GM20431 (cell line): ENCODE measurements around the gene SORT1.
"Not testable (repeated sequence)": the region's sequence is repeated elsewhere in the genome, so short reads cannot be mapped to it uniquely, and the experiment has no call there.

Experiments used
- in situ Hi-C: fragments of 300-500 bp; cut with MseI, MboI; formaldehyde crosslinking; loops from one replicate; pipeline ENCODE4 v1.15.0; 2020; ENCODE audit warnings: low sequenced_read_pairs; ENCODE audit not compliant: unreplicated experiment

Gene SORT1

DNA sequence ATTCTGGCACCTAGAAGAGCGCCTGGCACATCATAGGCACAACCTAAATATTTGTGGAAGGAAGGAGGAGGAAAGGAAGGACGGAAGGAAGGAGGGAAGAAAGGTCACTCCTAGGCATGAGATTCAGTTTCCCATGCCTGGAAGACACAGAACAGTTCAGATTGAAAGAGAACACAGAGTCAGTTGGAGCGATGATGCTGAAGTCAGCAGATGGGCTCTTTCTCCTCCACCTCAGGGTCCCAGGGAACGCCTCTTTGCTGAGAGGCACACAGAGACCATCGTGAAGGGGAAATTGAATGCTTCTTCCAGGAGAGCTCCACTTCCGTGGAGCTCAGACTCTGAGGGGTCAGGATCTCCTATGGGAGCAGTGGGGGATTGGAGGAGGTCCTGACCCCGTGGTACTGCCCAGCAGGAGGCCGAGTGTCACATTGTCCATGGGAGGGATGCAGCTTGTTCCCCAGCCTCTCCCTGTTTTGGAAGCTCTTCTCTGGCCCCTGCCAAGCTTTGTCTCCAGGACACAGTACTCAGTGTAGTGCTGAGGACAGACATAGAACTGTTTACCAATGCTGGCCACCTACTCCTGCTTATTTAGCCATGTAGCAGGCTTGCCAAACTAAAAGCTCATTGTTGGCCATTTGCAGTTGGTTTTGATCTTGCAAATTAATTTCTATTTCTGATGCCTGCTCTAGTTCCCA lies 93.3 kb downstream of the SORT1 start:
- in situ Hi-C loops = no loop called here

DNA sequence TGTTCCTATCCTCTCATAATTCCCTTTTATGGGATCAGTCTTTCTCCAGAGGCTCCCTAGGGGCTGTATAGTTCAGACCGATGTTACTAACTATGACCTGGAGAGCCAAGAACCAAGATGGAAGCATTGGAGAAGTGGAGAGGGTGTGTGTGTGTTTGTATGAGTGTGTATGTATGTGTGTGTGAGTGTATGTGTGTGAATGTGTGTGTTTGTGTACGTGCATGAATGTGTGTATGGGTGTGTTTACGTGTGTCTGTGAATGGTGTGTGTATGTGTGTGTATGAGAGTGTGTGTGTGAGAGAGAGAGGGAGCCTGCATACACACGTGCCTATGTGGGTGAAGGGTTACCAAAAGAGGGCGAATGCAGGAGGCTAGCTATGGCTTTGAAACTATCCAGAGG lies 95.8 kb downstream of the SORT1 start:
- in situ Hi-C loops = no loop called here

DNA sequence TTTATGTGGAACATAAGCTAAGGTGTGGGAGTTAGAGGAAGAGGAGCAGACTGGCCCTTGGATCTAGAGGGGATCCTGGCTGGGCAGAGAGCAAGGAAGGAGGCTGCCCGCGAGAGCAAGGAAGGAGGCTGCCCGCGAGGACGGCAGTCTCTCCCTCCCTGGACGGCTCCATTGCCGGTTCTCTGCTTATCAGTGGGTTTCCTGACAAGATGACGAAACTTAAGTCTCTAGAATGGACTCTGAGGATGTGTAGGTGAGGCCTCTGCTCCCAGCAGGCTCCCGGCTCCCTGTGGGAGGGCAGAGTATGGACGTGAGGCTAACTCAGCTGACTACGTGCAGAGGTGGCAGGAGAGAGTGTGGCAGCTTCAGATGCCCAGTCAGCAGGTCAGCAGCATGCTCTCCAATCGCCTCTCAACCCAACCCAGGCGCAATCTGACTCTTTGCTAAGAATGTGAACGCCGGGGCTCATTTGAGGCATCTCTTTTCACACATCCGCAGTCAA lies 97.0 kb downstream of the SORT1 start:
- in situ Hi-C loops = no loop called here

DNA sequence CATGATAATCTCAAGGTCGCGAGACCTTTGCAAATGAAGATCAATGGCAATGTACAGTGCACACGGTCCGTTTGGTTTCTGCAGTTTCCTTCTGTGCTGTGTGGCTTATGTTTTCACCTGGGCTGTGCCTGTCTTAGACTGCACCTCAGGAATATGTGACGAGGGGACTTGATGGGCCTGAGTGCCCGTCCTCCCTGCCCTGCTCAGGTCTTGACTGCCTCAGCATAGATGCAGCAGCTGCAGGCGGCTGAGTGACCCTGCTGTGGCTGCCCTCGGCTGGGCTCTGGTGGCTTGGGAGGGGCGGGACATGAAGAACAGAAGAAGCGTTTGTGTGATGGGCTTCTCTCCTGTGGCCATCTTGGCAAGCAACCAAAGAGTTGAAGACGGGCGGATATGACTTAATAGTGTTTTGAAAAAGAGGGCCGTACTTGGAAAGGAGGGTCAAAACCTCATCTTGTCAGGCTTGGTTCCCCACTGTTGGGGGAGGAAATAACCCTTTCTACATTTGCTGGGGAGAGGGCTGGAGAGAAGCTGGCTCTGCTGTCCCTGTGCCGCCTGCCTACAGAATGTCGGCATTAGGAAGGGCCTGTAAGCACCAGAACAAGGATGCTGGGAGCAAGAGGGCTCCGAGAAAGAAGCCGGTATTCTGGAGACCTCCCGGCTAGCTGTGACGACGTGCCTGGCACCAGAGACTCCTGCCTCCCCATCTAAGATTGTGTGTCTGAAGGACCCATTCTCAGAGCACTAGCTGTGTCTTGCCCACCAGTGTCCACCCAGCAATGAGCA lies 98.0 kb downstream of the SORT1 start:
- in situ Hi-C loops = no loop called here

DNA sequence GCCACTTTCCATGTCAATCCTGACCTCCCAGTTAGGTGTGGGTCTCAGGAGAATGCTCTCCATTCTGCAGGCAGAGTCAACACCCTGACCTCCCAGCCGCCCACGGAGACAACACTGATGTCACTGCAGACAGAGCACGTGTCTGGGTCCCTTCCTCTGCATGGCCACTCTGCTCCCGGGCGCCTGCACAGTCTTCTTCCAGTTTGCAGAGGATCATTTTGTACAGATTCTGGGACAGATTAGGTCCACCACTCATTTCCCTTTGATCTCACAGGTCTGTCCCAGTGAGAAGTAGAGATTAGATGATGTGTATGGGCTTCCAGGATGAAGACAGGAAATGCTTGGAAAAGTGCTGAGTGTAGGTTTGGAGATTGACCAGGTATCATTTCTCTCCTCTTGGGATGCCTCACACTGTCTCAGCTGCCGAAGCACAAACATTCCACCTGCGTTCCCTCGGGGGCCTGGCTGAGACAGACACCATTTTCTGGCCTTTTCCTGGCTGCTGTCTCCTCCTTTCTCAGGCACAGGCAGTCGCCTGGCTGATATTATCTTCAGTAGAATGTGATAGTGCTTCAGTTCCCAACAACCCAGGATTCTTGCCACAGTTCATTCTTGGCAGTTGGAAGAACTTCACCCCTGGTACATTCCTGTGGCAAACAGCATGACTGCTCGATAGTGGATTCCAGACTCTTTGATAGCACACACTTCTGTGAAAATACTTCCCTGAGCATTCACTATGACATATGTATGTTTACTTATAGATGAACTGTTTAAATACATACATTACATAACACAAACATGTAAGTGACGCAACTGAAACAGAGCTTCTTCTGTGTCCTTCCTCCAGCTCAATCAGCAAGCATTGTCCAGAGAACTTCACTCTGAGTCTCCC lies 98.8 kb downstream of the SORT1 start:
- in situ Hi-C loops = no loop called here

DNA sequence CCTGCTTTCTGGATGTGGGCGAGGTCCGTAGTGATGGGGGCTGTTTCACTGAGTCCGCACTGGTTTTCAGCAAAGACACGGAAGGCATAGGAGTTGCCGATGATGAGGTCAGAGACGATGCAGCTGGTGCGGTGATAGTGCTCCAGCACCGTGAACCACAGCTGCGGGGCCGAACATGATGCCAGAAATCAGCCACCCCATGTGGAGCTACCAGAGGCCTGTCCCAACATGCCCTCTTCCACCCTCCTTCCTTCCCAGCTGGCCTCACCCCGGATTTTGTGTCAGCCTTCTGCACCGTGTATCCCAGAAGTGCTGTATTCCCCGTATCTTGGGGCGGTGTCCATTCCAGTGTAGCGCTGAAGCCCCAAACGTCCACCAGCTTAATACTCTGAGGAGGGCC lies 100.9 kb downstream of the SORT1 start:
- in situ Hi-C loops = no loop called here

DNA sequence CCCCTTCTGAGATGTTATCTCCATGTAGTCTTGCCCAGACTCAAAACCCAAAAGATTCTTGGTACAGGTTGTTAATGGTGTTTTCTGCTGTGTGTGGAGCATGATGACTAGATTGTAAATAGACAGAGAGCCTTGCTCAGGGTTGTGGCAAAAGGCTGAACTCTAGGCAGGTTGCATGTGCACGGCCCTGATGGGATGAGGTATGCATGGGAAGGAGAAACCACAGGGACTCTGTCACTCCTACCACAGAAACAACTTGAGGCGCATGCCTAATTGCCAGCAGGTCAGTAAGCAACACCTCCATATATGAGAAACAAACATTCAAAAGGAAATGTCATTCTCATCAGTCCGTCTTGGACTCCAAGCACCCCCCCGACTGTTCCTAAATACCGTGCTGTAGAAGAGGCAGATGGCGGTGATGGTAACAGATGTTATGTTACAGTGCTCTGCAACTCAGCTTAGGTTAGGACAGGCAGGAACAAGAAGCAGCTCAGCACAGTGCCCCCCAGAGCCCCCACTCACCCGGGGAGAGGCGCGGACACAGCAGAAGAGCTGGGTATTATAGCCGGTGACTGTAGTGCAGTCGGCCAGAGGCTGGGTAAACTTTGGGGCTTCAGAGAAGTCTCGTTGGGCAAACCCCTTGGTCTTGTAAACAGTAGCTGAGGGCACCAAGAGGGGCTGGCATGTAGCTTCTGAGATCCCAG lies 101.9 kb downstream of the SORT1 start:
- in situ Hi-C loops = no loop called here

DNA sequence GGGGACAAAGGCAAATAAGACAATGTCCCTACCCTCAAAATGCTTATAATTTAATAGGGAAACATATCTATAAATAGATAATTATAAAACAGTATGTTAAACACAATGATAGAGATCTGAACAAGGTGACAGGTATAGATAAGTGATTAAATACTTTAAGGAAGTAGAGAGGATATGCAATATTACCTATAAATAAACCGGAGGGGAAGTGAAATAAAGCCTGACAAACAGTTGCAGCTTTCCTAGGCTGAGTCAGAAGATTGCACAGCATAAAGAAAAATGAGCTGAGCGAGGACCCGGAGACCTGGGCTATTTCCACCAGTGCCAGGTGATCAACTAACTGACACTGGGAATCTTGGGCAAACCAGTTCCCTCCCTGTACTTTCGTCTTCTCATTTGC lies 103.2 kb downstream of the SORT1 start:
- in situ Hi-C loops = no loop called here

DNA sequence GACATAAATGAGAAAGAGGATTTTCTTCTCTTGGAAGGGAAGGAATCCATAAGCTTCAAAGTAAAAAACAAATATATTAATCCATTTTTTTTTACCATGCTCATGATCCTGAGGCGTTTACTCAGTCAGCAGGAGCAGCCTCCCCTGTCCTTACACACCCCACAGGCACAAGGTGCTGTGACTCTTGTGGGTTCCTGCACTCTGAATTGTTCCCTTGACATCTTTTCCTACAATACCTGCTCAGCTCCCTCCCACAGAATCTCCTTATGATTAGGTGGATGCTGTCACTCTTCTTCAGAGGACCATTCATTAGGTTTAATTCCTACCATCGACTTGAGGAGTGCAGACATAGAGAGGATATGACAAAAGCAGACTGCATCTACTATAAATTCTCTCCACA lies 104.7 kb downstream of the SORT1 start:
- in situ Hi-C loops = no loop called here

DNA sequence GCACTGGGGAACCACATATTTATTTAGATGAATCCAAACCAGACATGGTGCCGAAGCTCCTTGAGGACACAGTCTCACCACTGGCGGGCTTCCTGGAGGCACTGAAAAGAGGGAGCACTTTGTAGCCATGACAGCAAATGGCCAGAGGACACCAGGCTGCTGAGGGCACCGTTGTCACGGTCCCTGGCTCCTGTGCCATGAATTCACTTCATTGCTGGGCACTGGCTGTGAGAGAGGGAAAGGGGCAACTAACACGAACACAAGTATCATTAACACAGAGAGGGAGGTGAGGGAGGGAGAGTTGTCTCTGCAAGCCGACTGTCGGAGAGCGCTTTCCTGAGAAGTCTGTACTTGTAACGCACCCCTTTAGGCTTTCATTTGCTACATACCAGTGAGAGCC lies 105.4 kb downstream of the SORT1 start:
- in situ Hi-C loops = no loop called here

DNA sequence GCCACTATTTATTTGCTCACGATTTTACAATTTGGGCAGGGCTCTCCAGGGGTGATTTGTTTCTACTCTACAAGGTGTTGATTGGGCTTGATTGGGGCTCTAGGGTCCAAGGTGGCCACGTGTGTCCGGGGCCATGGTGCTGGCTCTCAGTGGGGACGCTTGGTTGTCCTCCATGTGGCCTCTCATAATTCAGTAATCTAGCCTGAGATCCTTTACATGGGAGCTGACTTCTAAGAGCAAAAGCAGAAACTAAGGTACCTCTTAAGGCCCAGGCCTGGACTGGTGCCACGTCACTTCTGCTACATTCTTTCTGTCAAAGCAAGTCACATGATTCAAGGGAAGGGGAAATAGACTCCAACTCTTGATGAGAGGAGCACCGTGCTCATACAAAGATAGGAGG lies 106.7 kb downstream of the SORT1 start:
- in situ Hi-C loops = no loop called here

DNA sequence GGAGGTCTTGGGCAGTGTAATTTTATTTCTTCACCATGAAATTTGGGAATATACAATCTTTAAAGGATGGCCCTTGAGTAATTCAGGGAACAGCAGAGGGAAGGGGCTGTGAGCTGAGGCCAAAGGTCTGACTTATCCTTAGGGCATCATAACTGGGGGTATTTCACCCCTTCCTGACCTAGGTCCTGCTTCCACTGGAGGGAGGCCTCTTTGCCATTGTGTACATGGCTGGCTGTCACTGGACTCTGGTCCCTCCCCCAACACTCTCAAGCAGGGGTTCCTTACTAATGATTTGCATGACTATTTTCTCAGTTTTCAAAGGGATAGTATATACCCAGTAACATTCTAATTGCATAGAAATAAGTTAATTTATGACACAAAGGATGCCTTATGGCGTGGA lies 107.6 kb downstream of the SORT1 start:
- in situ Hi-C loops = no loop called here

DNA sequence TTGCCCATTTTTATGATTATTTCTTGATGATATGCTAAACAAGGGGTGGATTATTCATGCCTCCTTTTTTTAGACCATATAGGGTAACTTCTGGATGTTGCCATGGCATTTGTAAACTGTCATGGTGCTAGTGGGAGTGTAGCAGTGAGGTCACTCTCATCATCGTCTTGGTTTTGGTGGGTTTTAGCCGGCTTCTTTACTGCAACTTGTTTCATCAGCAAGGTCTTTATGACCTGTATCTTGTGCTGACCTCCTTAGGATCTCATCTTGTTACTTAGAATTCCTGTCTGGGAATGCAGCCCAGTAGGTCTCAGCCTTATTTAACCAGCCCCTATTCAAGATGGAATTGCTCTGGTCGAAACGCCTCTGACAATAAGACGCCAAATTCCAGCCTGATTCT lies 111.0 kb downstream of the SORT1 start:
- in situ Hi-C loops = not testable (repeated sequence)

DNA sequence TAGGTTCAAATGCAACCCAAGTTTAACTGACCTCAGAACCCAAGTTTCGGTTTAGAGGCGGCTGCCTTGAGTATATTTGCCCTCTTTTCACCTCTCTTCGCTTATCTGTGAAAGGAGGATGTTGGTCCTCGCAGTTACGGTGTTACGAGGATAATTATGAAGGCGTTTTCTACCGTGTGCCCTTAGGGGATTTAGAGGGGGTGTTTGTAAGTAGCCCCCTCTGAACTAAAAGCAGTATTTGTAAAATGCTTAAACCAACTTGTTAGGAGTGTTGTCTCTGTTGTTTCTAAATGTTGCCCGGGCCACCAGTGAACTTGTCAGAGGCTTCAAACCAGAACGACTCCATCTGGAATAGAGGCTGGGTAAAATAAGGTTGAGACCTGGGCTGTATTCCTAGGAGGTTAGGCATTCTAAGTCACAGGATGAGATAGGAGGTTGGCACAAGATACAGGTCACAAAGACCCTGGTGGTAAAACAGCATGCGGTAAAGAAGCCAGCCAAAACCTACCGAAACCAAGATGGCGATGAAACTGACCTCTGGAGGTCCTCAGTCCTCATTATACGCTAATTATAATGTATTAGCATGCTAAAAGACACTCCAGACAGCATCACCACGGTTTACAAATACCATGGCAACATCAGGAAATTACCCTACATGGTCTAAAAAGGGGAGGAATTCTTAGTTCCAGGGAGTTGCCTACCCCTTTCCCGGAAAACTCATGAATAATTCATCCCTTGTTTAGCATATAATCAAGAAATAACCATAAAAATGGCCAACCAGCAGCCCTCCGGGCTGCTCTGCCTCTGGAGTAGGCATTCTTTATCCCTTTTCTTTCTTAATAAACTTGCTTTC lies 113.7 kb downstream of the SORT1 start:
- in situ Hi-C loops = loop anchor here (5.0 kb wide), 1 partner anchor 118 kb away; no protein-coding TSS in a partner anchor

DNA sequence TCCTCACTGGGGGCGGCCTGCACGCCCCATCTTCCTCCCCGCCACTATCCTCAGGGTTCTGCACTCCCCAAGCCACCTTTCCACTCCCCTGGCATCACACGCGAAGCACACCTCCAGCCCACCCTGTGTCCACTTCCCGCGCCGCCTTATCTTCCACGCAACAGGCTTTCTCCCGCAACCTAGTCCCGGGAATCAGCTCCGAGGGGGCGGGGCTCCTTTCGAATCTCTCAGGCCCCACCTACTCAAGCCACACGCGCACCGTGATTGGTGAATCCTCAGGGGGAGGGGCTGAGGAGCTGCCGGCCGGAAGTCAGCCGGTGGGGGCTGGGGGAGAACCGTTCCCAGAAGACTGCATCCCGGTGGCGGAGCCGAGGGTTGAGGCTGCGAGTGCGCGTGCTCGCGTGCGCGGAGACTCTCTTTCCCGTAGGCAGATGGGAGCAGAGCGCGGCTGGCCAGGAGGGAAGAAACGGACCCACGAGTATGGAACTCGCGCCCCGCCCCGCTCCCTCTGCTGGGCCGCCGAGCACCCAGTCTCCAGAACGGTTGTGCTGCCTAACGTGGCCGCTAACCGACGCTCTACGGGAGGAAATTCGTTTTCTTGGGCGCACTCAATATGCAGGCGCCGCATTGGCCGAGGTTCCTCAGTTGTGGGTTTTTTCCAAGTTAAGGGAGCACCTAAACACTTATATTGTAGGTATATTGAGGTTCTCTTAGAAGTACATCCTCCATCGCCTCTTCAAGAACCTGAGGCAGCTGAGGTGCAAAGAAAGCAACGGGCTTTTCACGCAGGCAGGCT lies 114.6 kb downstream of the SORT1 start, which contains the start of gene PSRC1:
TSS of gene PSRC1 (minus strand) at position 194 of the 796 bp plus-strand sequence.
- in situ Hi-C loops = loop anchor here (5.0 kb wide), 1 partner anchor 119 kb away; no protein-coding TSS in a partner anchor

DNA sequence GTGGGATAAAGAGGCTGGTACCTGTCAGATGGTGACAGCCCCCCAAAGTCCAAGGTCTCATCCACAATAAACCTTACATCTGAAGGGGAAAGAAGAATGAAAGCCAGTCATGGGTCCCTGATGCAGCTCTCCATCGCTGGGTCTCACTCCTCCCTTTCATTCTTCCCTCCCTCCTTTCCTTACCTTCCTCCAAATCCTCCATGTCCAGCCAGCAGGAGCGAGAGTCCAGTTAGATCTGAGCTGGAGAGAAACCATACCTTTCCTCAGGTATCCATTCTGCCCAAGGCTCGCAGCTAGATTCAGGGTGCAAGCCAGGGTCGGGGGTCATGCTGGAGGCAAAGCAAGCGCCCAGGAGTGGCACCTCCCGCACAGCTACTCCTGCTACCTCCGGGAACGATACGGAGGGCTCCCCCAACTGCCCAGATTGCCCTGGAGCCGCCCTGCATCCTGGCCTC lies 115.2 kb downstream of the SORT1 start:
- in situ Hi-C loops = loop anchor here (5.0 kb wide), 1 partner anchor 120 kb away; no protein-coding TSS in a partner anchor

DNA sequence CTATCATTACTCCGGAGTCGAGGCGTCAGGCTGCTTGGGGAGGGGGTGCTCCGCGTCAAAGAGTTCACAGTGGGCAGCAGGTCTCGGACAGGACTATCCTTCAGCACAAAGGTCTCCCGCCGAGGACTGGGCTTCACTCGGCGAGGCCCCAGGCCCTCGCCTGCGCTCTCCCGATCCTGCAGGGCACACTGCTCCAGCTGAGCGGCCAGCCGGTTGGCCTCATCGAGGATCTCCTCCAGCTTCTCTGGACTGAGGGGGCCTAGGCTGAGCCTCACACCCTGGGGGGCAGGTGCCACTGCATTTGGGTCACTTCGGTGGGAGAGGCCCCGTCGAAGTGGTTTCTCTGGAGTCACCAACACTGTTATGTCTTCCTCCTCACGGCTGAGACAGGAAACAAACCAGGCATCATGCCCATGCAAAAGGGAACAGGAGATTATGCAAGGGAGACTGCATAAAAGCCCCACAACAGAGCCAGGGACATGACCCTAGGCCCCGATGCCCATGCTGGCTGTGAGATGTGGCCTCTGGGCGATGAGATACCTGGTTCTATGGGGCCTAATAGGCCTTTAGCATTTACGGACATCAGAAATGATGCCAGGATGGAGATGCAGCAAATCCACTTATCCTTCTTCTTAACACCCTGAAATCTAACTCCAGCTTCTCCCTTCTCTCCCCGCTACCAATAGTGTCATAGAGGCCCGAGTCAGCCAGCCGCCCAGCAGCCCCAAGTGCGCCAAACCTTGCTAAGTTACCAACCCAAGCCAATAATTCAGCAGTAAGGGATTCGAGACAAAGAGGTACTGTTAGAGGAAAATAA lies 115.8 kb downstream of the SORT1 start:
- in situ Hi-C loops = loop anchor here (5.0 kb wide), 1 partner anchor 120 kb away; no protein-coding TSS in a partner anchor
